ENCODE results near the gene HNRNPC. TPM values are rescaled to one million over a fixed set of nuclear protein-coding genes. Genes with fewer than 3 reads are reported as not detected.
"Not testable (repeated sequence)": the region's sequence is repeated elsewhere in the genome, so short reads cannot be mapped to it uniquely, and the experiment has no call there.

Gene HNRNPC
- total RNA-seq, 4 donors from 2014 or later, result 380 to 454 (median 419) TPM

DNA sequence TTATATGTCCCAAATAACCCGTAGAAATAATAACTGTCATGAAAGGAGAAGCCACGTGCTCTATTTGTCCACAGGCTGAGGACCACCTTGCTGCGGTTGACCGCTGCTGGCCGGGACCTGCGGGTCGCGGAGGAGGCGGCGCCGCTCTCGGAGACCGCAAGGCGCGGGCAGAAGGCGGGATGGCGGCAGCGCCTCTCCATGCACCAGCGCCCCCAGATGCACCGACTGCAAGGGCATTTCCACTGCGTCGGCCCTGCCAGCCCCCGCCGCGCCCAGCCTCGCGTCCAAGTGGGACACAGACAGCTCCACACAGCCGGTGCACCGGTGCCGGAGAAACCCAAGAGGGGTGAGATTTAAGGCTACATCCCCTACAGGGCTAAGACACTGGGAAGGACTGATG, 31.6 kb upstream of the HNRNPC start:
- DNase-seq, result peak; percentile 23 to 28
- 0 to 1% methylated on average over 19 to 29 of the region's 30 CpGs for WGBS, 2 donors
- Histone ChIP-seq H3K9me3 (no peaks in the 10 kb centered on the region), H3K27ac (no peak overlapping the region), H3K4me1 (peaks cover 5 to 6% of the 10 kb centered on the region in 2 donors), H3K27me3 (no peaks in the 10 kb centered on the region), H3K36me3 (no peaks in the 10 kb centered on the region), H3K4me3 (replicated peaks in 1 of 3) (peak overlapping the region in 1 of 3 donors; percentile 21)
- TF ChIP-seq, protein P1, sequence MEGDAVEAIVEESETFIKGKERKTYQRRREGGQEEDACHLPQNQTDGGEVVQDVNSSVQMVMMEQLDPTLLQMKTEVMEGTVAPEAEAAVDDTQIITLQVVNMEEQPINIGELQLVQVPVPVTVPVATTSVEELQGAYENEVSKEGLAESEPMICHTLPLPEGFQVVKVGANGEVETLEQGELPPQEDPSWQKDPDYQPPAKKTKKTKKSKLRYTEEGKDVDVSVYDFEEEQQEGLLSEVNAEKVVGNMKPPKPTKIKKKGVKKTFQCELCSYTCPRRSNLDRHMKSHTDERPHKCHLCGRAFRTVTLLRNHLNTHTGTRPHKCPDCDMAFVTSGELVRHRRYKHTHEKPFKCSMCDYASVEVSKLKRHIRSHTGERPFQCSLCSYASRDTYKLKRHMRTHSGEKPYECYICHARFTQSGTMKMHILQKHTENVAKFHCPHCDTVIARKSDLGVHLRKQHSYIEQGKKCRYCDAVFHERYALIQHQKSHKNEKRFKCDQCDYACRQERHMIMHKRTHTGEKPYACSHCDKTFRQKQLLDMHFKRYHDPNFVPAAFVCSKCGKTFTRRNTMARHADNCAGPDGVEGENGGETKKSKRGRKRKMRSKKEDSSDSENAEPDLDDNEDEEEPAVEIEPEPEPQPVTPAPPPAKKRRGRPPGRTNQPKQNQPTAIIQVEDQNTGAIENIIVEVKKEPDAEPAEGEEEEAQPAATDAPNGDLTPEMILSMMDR (IDR thresholded peaks at IDR 0.05), result no peak
- no peak for TF ChIP-seq POLR2A (IDR thresholded peaks at IDR 0.05)
- intact Hi-C loops (cut with DNase I), result no loop called here

DNA sequence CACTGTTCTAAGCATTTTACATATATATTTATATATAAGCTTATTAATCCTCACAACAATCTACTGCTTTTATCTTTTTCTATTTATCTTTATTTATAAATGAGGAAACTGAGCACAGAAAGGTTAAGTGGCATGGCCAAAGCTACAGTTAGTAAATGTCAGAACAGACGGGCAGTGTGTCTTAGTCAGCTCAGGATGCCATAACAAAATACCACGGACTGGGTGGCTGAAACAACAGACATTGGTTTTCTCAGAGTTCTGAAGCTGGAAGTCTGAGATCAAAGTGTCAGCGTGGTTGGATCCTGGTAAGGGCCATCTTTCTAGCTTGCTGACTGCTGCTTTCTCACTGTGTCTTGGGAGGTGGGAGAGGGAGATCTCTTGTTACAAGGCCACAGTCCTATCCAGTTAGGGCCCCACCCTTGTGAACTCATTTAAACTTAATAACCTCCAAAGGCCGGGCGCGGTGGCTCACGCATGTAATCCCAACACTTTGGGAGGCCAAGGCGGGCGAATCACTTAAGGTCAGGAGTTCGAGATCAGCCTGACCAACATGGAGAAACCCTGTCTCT, 30.4 kb upstream of the HNRNPC start:
- peaks cover 5 to 6% of the 10 kb centered on the region in 2 donors for H3K4me1 ChIP-seq
- 85 to 86% methylated on average over 10 of the region's 10 CpGs for WGBS, 2 donors
- no peak overlapping the region for H3K27ac ChIP-seq
- DNase-seq, result no peak
- no peak for TF ChIP-seq POLR2A (IDR thresholded peaks at IDR 0.05)
- TF ChIP-seq, protein P1 (IDR thresholded peaks at IDR 0.05), result no peak
- no peaks in the 10 kb centered on the region for H3K9me3 ChIP-seq
- H3K36me3 ChIP-seq, result no peaks in the 10 kb centered on the region
- intact Hi-C loops (cut with DNase I), result no loop called here
- no peaks in the 10 kb centered on the region for H3K27me3 ChIP-seq
- H3K4me3 ChIP-seq (replicated peaks in 1 of 3), result no peak overlapping the region

DNA sequence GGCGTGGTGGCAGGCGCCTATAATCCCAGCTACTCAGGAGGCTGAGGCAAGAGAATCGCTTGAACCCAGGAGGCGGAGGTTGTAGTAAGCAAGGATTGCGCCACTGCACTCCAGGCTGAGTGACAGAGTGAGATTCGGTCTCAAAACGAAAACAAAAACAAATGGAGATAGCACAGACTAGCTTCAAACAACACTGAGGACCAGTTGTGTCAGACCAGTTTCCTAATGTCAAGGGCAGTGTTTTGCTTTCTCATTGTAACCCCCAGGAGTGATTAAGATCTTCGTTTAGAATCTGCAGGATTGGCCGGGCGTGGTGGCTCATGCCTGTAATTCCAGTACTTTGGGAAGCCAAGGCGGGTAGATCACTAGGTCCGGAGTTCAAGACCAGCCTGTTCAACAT, 29.1 kb upstream of the HNRNPC start:
- no peak for DNase-seq
- H3K9me3 ChIP-seq, result no peaks in the 10 kb centered on the region
- no peak overlapping the region for H3K4me3 ChIP-seq (replicated peaks in 1 of 3)
- H3K27me3 ChIP-seq, result no peaks in the 10 kb centered on the region
- intact Hi-C loops (cut with DNase I), result no loop called here
- H3K36me3 ChIP-seq, result no peaks in the 10 kb centered on the region
- peaks cover 5 to 6% of the 10 kb centered on the region in 2 donors for H3K4me1 ChIP-seq
- no peak overlapping the region for H3K27ac ChIP-seq
- WGBS, 2 donors, result 82 to 85% methylated on average over 12 of the region's 12 CpGs
- TF ChIP-seq, protein P1 (IDR thresholded peaks at IDR 0.05), result no peak
- no peak for TF ChIP-seq POLR2A (IDR thresholded peaks at IDR 0.05)

DNA sequence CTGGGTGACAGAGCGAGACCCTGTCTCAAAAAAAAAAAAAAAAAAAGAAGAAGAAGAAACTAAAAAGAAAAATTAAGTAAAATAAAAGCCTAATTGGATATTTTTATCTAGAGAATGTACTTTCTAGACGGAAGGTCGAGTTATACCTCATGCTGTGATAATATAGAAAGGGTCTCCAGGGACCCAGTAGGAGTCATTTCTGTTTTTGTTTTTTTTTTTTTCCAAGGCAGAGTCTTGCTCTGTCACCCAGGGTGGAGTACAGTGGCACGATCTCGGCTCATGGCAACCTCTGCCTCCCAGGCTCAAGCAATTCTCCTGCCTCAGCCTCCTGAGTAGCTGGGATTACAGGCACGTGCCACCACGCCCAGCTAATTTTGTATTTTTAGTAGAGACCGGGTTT, 24.8 kb upstream of the HNRNPC start:
- H3K9me3 ChIP-seq; DNase-seq; H3K27ac ChIP-seq; intact Hi-C loops (cut with DNase I); H3K4me1 ChIP-seq; H3K27me3 ChIP-seq; H3K36me3 ChIP-seq; H3K4me3 ChIP-seq (replicated peaks in 1 of 3): not testable (repeated sequence)
- 89 to 92% methylated on average over 8 of the region's 8 CpGs for WGBS, 2 donors

DNA sequence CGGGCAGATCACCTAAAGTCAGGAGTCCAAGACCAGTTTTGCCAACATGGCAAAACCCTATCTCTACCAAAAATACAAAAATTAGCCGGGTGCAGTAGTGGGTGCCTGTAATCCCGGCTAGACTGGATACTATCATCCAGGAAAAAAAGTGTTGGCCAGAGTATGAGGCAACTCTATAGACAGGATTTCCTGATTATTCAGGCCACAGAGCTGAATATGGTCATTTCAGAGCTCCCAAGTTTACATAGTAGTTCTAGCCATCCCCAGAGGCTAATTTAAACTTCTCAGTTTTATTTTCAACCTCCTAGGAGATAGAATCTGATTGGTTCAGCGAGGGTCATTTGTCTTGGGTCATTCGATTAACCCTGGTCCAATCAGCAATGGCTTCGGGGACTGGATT, 17.9 kb upstream of the HNRNPC start:
- no peak for TF ChIP-seq POLR2A (IDR thresholded peaks at IDR 0.05)
- TF ChIP-seq, protein P1 (IDR thresholded peaks at IDR 0.05), result no peak
- intact Hi-C loops (cut with DNase I), result no loop called here
- 89 to 91% methylated on average over 6 of the region's 6 CpGs for WGBS, 2 donors
- Histone ChIP-seq H3K27ac (no peak overlapping the region), H3K4me1 (no peaks in the 10 kb centered on the region), H3K9me3 (no peaks in the 10 kb centered on the region), H3K4me3 (replicated peaks in 1 of 3) (no peak overlapping the region), H3K36me3 (no peaks in the 10 kb centered on the region), H3K27me3 (no peaks in the 10 kb centered on the region)
- DNase-seq, result no peak

DNA sequence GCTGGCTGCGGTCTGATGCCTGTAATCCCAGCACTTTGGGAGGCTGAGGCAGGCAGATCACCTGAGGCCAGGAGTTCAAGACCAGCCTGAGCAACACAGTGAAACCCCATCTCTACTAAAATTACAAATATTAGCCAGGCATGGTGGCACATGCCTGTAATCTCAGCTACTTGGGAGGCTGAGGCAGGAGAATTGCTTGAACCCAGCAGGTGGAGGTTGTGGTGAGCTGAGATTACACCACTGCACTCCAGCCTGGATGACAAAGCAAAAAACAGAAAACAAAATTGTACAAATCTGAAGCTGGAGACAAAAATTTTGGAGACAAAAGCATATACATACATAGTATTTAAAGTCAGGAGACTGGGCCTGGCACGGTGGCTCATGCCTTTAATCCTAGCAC, 17.3 kb upstream of the HNRNPC start:
- H3K27ac ChIP-seq; DNase-seq; H3K4me3 ChIP-seq (replicated peaks in 1 of 3); H3K27me3 ChIP-seq; intact Hi-C loops (cut with DNase I); H3K36me3 ChIP-seq; H3K9me3 ChIP-seq; H3K4me1 ChIP-seq: not testable (repeated sequence)
- 84 to 94% methylated on average over 2 of the region's 2 CpGs for WGBS, 2 donors

DNA sequence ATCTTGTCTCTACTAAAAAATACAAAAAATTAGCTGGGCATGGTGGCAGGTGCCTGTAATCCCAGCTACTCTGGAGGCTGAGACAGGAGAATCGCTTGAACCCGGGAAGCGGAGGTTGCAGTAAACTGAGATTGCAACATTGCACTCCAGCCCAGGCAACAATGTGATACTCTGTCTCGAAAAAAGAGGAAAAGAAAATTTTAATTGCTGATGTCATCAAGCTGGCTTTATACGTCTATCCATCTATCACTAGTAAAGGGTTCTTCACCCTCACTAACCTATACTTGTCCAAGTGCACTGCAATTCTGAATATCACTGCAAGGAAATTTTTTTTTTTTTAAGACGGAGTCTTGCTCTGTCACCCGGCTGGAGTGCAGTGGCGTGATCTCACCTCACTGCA, 12.7 kb upstream of the HNRNPC start:
- H3K27me3 ChIP-seq; H3K4me3 ChIP-seq (replicated peaks in 1 of 3); DNase-seq; intact Hi-C loops (cut with DNase I); H3K9me3 ChIP-seq; H3K27ac ChIP-seq; H3K36me3 ChIP-seq; H3K4me1 ChIP-seq: not testable (repeated sequence)
- 89 to 93% methylated on average over 8 of the region's 8 CpGs for WGBS, 2 donors

Measured in thyroid gland (tissue), 4 donors.